HL-60 (cell line): ENCODE data around the gene ATP10B.

Experiments used
- CTCF ChIP-seq: IDR thresholded peaks from one replicate; pipeline ENCODE4 v1.5.1; 2011; ENCODE audit warnings: low read length, control low read depth, inconsistent platforms; ENCODE audit not compliant: insufficient read depth
- GABPA ChIP-seq: IDR thresholded peaks from 2 replicates; pipeline ENCODE4 v1.6.1; 2012; ENCODE audit warnings: low read depth
- POLR2AphosphoS5 ChIP-seq: IDR thresholded peaks from 2 replicates; pipeline ENCODE4 v1.6.1; 2012; ENCODE audit warnings: low read depth
- REST ChIP-seq: IDR thresholded peaks from 2 replicates; pipeline ENCODE4 v1.6.1; 2012; ENCODE audit warnings: low read depth; ENCODE audit not compliant: insufficient replicate concordance
- SPI1 ChIP-seq: IDR thresholded peaks from 2 replicates; pipeline ENCODE4 v1.6.1; 2012; ENCODE audit warnings: low read depth, mild to moderate bottlenecking, borderline replicate concordance

DNA sequence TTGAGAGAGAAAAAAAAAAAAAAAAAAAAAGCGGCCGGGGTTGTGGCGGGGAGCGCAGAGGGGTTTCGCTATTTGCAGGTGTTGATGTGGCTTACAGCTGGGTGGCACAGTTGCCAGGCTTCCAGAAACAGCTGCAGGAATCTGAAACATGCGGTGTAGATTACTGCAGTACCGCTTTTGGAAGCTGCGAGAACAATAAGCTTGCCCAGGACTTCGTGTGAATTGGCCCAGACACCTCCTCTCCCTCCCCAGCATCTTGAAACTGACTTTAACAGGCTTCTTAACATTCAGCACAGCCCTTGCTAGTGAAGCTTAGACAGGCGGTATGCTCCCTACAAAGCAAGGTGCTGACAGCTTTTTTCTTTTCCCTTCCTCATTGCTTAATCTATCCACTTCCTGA lies 104.0 kb downstream of the ATP10B start:
- TF ChIP-seq CTCF, result no peak
- no peak for TF ChIP-seq SPI1
- no peak for TF ChIP-seq GABPA
- TF ChIP-seq POLR2AphosphoS5, result no peak
- no peak for TF ChIP-seq REST
